ENCODE data around the gene UMODL1.

Gene UMODL1

DNA sequence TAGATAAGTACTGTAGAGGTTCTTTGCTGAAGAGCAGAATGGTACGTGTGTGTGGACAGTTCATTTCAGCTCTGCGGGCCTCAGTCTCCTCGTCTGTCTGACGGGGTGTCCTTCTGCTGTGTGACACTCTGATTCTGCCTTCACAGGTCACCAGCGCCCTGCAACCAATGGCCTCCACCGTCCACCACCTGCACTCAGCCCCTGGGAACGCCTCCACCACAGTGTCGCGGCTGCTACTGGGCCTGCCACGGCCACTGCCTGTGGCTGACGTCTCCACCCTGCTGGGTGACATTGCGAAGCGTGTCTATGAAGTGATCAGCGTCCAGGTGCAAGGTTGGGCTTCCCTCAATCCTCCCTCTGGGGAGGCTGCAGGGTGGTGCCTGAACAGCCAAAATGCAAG lies 17.0 kb downstream of the UMODL1 start:
- H3K23ac ChIP-seq (ENCODE audit: low read length in 2 of 2), result no peak overlapping the region
- no peak overlapping the region for H3K27ac ChIP-seq (ENCODE audit: low read length, poor library complexity, severe bottlenecking)
- no peaks in the 10 kb centered on the region for H3K79me1 ChIP-seq (replicated peaks; ENCODE audit: low read length, poor library complexity, severe bottlenecking)
- no peak for DNase-seq
- no peak overlapping the region for H3K9ac ChIP-seq (ENCODE audit: low read length)
- no peak overlapping the region for H3K4ac ChIP-seq (ENCODE audit: low read depth in 1 of 2, low read length in 2 of 2)
- H2BK120ac ChIP-seq (ENCODE audit: low read depth, low read length), result no peak overlapping the region
- H2BK12ac ChIP-seq (ENCODE audit: low read length in 2 of 2), result no peak overlapping the region
- no peak overlapping the region for H3K14ac ChIP-seq (ENCODE audit: low read length in 2 of 2)
- H2BK5ac ChIP-seq (ENCODE audit: low read depth, low read length, poor library complexity, severe bottlenecking), result no peak overlapping the region
- no peak overlapping the region for H4K91ac ChIP-seq (ENCODE audit: low read length)
- H3K9me3 ChIP-seq (ENCODE audit: control insufficient read depth, low read length), result no peaks in the 10 kb centered on the region
- no peak overlapping the region for H3K4me3 ChIP-seq (ENCODE audit: insufficient read depth in 1 of 2, low read depth in 1 of 2, low read length in 2 of 2)
- H3K4me1 ChIP-seq (ENCODE audit: control insufficient read depth, insufficient read depth, low read depth, low read length), result peaks cover 9% of the 10 kb centered on the region
- H4K8ac ChIP-seq (ENCODE audit: low read length), result no peak overlapping the region
- WGBS, result 95% methylated on average over 14 of the region's 14 CpGs
- H2AK5ac ChIP-seq (ENCODE audit: low read length, severe bottlenecking), result no peak overlapping the region
- H3K18ac ChIP-seq (ENCODE audit: low read depth in 1 of 2, low read length in 2 of 2), result no peak overlapping the region
- no peaks in the 10 kb centered on the region for H3K36me3 ChIP-seq (ENCODE audit: control insufficient read depth in 1 of 2, insufficient read depth in 2 of 2, low read depth in 1 of 2, low read length in 2 of 2)
- H3K4me2 ChIP-seq (ENCODE audit: low read length, poor library complexity, severe bottlenecking), result no peak overlapping the region
- peaks cover 0 to 49% of the 10 kb centered on the region in 2 experiments for H3K27me3 ChIP-seq (ENCODE audit: control insufficient read depth in 1 of 2, insufficient read depth in 1 of 2, low read length in 2 of 2)
- H2AFZ ChIP-seq (ENCODE audit: low read depth, low read length), result no peak overlapping the region
- no peak overlapping the region for H2BK15ac ChIP-seq (ENCODE audit: low read depth, poor library complexity, severe bottlenecking)

DNA sequence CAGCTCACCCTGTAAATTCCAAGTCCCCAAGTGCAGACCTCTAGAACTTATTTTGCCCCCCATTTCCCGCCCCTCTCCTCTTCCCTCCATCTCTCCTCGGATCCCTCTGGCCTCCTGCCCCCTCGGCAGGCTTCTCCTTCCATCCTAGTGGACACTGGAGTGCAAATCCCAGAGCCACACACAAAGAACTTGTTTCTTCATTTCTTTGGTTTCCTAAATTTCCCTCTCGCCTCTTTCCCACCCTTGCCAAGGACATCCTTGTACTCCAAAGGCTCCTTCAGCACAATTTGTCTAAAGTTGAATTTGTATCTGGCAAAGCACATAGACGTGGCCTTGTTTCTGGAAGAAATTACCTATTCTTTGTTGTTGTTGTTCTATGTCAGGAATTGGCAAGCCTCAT lies 17.5 kb downstream of the UMODL1 start:
- Histone ChIP-seq H3K4me2 (ENCODE audit: low read length, poor library complexity, severe bottlenecking) (no peak overlapping the region), H2BK120ac (ENCODE audit: low read depth, low read length) (no peak overlapping the region), H3K18ac (ENCODE audit: low read depth in 1 of 2, low read length in 2 of 2) (no peak overlapping the region), H3K36me3 (ENCODE audit: control insufficient read depth in 1 of 2, insufficient read depth in 2 of 2, low read depth in 1 of 2, low read length in 2 of 2) (no peaks in the 10 kb centered on the region), H3K23ac (ENCODE audit: low read length in 2 of 2) (no peak overlapping the region), H3K4me1 (ENCODE audit: control insufficient read depth, insufficient read depth, low read depth, low read length) (peaks cover 14% of the 10 kb centered on the region), H3K14ac (ENCODE audit: low read length in 2 of 2) (no peak overlapping the region), H3K9ac (ENCODE audit: low read length) (no peak overlapping the region), H3K27ac (ENCODE audit: low read length, poor library complexity, severe bottlenecking) (no peak overlapping the region), H2AK5ac (ENCODE audit: low read length, severe bottlenecking) (no peak overlapping the region), H2BK12ac (ENCODE audit: low read length in 2 of 2) (no peak overlapping the region), H3K4ac (ENCODE audit: low read depth in 1 of 2, low read length in 2 of 2) (no peak overlapping the region), H2BK5ac (ENCODE audit: low read depth, low read length, poor library complexity, severe bottlenecking) (no peak overlapping the region), H2AFZ (ENCODE audit: low read depth, low read length) (no peak overlapping the region), H4K91ac (ENCODE audit: low read length) (no peak overlapping the region), H2BK15ac (ENCODE audit: low read depth, poor library complexity, severe bottlenecking) (no peak overlapping the region), H3K27me3 (ENCODE audit: control insufficient read depth in 1 of 2, insufficient read depth in 1 of 2, low read length in 2 of 2) (peaks cover 0 to 49% of the 10 kb centered on the region in 2 experiments), H4K8ac (ENCODE audit: low read length) (no peak overlapping the region), H3K79me1 (replicated peaks; ENCODE audit: low read length, poor library complexity, severe bottlenecking) (no peaks in the 10 kb centered on the region), H3K9me3 (ENCODE audit: control insufficient read depth, low read length) (no peaks in the 10 kb centered on the region), H3K4me3 (ENCODE audit: insufficient read depth in 1 of 2, low read depth in 1 of 2, low read length in 2 of 2) (no peak overlapping the region)
- 93% methylated on average over 5 of the region's 5 CpGs for WGBS
- DNase-seq, result no peak

DNA sequence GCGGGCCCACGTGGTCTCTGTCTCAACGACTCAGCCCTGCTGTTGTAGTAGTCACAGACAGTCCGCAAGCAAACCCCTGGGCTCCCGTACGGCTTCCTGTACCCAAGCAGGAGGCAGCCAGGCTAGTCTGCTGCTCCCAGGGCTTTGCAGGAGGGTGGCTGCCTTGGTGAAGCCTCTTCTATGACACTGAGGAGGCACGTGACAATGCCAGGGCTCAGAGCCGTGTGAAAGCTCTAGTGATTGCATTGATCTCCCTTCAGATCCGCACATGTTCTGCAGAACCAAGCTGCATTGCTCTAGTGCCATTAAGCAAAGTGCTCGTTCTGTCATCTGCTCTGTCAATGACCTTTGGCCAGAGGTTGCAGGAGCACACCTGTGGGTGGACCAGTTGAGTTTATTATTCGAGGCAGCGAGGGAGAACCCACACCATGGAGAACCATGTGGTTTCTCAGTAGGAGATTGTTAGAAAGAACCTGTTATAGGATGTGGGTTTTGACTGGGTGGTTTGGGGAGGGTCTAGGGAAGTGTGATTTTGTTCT lies 18.0 kb downstream of the UMODL1 start:
- Histone ChIP-seq H2AFZ (ENCODE audit: low read depth, low read length) (no peak overlapping the region), H4K91ac (ENCODE audit: low read length) (no peak overlapping the region), H2BK15ac (ENCODE audit: low read depth, poor library complexity, severe bottlenecking) (no peak overlapping the region), H3K36me3 (ENCODE audit: control insufficient read depth in 1 of 2, insufficient read depth in 2 of 2, low read depth in 1 of 2, low read length in 2 of 2) (no peaks in the 10 kb centered on the region), H3K4me3 (ENCODE audit: insufficient read depth in 1 of 2, low read depth in 1 of 2, low read length in 2 of 2) (no peak overlapping the region), H2AK5ac (ENCODE audit: low read length, severe bottlenecking) (no peak overlapping the region), H3K27me3 (ENCODE audit: control insufficient read depth in 1 of 2, insufficient read depth in 1 of 2, low read length in 2 of 2) (peaks cover 0 to 49% of the 10 kb centered on the region in 2 experiments), H2BK12ac (ENCODE audit: low read length in 2 of 2) (no peak overlapping the region), H3K79me1 (replicated peaks; ENCODE audit: low read length, poor library complexity, severe bottlenecking) (no peaks in the 10 kb centered on the region), H3K18ac (ENCODE audit: low read depth in 1 of 2, low read length in 2 of 2) (peak overlapping the region in 1 of 2 experiments; percentile 54), H3K14ac (ENCODE audit: low read length in 2 of 2) (no peak overlapping the region), H4K8ac (ENCODE audit: low read length) (no peak overlapping the region), H3K27ac (ENCODE audit: low read length, poor library complexity, severe bottlenecking) (no peak overlapping the region), H3K9ac (ENCODE audit: low read length) (no peak overlapping the region), H3K4ac (ENCODE audit: low read depth in 1 of 2, low read length in 2 of 2) (no peak overlapping the region), H3K4me1 (ENCODE audit: control insufficient read depth, insufficient read depth, low read depth, low read length) (peaks cover 16% of the 10 kb centered on the region), H3K23ac (ENCODE audit: low read length in 2 of 2) (no peak overlapping the region), H2BK120ac (ENCODE audit: low read depth, low read length) (no peak overlapping the region), H3K4me2 (ENCODE audit: low read length, poor library complexity, severe bottlenecking) (no peak overlapping the region), H3K9me3 (ENCODE audit: control insufficient read depth, low read length) (no peaks in the 10 kb centered on the region), H2BK5ac (ENCODE audit: low read depth, low read length, poor library complexity, severe bottlenecking) (no peak overlapping the region)
- no peak for DNase-seq
- 85% methylated on average over 12 of the region's 12 CpGs for WGBS

DNA sequence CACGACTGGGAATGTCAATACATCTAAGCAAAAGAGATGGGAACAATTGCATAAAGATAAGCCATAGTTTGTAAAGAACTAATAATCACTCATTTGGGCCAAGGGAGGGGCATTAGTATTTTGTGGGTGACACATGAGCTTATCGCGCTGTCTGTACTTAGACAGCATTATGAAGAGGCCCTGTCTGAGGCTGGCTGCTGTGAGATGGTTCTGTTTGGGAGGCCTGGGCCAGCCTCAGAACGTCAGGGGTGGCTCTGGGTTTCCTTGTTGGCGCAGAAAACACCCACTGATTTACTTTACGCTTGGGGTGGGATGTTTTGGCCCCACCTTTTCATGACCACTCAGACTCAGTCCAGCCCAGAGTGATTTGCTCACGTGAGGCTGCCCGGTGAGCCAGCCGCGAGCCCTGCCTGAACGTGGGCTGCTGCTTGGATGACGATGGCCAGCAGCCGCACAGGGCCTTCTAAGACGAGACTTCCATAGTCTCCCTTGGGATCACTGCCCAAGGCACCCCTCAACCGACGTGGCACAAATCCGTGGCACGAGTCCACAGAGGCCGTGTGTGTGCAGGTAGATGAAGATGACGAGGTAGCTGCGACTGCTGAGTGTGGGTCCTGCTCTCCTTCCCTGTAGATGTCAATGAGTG lies 18.7 kb downstream of the UMODL1 start:
- Histone ChIP-seq H2BK120ac (ENCODE audit: low read depth, low read length) (no peak overlapping the region), H3K4me1 (ENCODE audit: control insufficient read depth, insufficient read depth, low read depth, low read length) (peaks cover 18% of the 10 kb centered on the region), H3K79me1 (replicated peaks; ENCODE audit: low read length, poor library complexity, severe bottlenecking) (no peaks in the 10 kb centered on the region), H3K4me3 (ENCODE audit: insufficient read depth in 1 of 2, low read depth in 1 of 2, low read length in 2 of 2) (no peak overlapping the region), H3K27ac (ENCODE audit: low read length, poor library complexity, severe bottlenecking) (no peak overlapping the region), H2BK12ac (ENCODE audit: low read length in 2 of 2) (no peak overlapping the region), H3K4me2 (ENCODE audit: low read length, poor library complexity, severe bottlenecking) (no peak overlapping the region), H2BK15ac (ENCODE audit: low read depth, poor library complexity, severe bottlenecking) (no peak overlapping the region), H2AFZ (ENCODE audit: low read depth, low read length) (no peak overlapping the region), H3K9me3 (ENCODE audit: control insufficient read depth, low read length) (no peaks in the 10 kb centered on the region), H3K18ac (ENCODE audit: low read depth in 1 of 2, low read length in 2 of 2) (peak overlapping the region in 1 of 2 experiments; percentile 32), H3K9ac (ENCODE audit: low read length) (no peak overlapping the region), H4K91ac (ENCODE audit: low read length) (peak overlapping the region; percentile 34), H2BK5ac (ENCODE audit: low read depth, low read length, poor library complexity, severe bottlenecking) (no peak overlapping the region), H3K14ac (ENCODE audit: low read length in 2 of 2) (no peak overlapping the region), H3K36me3 (ENCODE audit: control insufficient read depth in 1 of 2, insufficient read depth in 2 of 2, low read depth in 1 of 2, low read length in 2 of 2) (no peaks in the 10 kb centered on the region), H4K8ac (ENCODE audit: low read length) (no peak overlapping the region), H3K27me3 (ENCODE audit: control insufficient read depth in 1 of 2, insufficient read depth in 1 of 2, low read length in 2 of 2) (peaks cover 0 to 49% of the 10 kb centered on the region in 2 experiments), H3K23ac (ENCODE audit: low read length in 2 of 2) (no peak overlapping the region), H2AK5ac (ENCODE audit: low read length, severe bottlenecking) (no peak overlapping the region), H3K4ac (ENCODE audit: low read depth in 1 of 2, low read length in 2 of 2) (no peak overlapping the region)
- WGBS, result 95% methylated on average over 21 of the region's 21 CpGs
- no peak for DNase-seq

Measured in mesenchymal stem cell (in vitro differentiated cells and primary cell).